Retinal pigment epithelial cell (primary cell): Measurements from ENCODE around the gene GABRG3.

Source experiments
- DNase-seq: peaks from one replicate; pipeline ENCODE4 v3.0.0-alpha.2; 2010; ENCODE audit warnings: low read depth
- H3K4me3 ChIP-seq: 2 replicates; pipeline ENCODE4 v1.5.1; 2011; ENCODE audit warnings: mild to moderate bottlenecking, low read length, control low read depth, moderate library complexity
- CTCF ChIP-seq: conservative IDR thresholded peaks from 2 replicates; pipeline ENCODE4 v1.5.1; 2011; ENCODE audit warnings: low read depth, low read length, control low read depth, inconsistent platforms

GABRG3 gene

DNA sequence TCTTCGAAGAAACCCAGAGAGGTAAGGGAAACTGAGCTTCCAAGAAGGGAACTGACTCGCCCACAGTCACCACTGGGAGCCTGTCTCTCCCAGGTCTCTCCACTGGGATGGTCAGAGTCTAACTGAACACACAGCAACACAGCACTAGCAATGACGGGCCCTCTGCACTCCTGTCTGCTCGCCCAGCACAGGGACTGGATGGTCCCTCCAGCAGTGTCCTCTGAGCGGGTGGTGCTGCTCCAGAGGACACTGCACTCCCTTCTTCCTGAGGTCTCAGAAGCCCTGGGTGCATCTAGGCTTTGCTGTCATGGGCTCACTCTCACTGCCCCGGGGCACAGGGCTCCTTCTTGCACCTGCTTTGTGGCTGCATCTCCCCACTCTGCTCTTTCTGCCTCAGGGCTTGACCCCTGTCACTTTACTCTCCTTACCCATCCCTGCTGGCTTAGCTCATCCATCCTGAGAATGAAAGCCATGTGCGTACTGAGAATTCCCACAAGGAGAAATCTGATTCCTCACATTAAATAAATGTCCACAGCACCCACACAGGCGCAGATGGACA is 356.6 kb downstream of the GABRG3 start:
- TF ChIP-seq CTCF: no peak
- no peak for DNase-seq

DNA sequence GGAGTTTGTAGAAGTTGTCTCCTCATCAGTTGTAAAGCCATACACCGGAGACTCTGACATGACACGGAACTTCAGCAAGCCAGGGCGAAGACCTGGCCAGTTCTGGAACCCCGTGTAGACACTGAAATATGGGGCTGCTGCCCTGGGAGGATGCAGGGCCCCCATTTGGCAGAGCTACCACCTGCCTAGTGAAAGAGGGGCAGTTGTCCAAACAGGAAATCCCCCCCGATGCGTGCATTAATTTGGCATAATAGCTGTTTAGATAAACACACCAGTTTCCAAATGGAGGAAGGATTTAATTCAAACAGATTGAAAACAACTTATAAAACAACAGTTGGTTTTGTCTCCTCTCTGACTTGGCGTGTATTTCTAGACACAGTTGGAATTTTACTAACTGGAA is 357.2 kb downstream of the GABRG3 start:
- TF ChIP-seq CTCF: no peak
- H3K4me3 ChIP-seq: no peak overlapping the region
- no peak for DNase-seq

More for the DNA sequence above, 356.6 kb downstream of the GABRG3 start:
- no peak overlapping the region for H3K4me3 ChIP-seq

DNA sequence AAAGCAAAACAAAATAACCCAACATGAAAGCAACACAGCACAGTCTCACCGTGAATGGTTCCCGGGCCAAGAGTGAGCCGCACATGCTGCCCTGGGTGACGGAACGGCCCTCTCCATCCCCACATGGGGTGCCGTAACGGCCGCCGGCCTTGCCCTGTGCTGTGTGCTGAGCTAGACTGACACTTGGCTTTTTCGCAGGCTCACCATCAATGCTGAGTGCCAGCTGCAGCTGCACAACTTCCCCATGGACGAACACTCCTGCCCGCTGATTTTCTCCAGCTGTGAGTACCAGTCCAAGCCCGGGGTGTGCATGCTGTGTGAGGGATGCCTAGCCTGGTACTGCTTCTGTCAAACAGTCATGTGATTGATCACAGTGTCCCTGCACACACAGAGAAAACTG is 357.6 kb downstream of the GABRG3 start:
- H3K4me3 ChIP-seq: no peak overlapping the region
- DNase-seq: no peak
- no peak for TF ChIP-seq CTCF

- no peak for TF ChIP-seq CTCF
- DNase-seq: no peak
- H3K4me3 ChIP-seq: no peak overlapping the region
These were observed 359.3 kb downstream of the GABRG3 start for GRCh38 chr15:27330326-27330725.

DNA sequence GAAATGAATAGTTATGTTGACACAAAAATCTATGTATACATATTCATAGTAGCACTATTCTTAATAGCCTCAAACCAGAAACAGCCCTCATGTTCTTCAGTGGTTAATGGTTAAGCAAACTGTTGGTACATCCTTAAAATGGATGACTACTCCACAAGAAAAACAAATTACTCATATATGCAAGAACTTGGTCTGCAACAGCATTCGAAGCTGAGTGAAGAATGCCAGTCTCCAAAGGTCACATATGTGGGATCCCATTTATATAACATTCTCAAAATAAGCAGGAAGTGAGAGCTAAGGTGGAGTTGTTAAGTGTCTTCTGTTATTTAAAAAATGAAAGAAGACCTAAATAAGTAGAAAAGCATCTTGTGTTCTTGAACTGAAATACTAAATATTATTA is 365.7 kb downstream of the GABRG3 start:
- DNase-seq: no peak

DNA sequence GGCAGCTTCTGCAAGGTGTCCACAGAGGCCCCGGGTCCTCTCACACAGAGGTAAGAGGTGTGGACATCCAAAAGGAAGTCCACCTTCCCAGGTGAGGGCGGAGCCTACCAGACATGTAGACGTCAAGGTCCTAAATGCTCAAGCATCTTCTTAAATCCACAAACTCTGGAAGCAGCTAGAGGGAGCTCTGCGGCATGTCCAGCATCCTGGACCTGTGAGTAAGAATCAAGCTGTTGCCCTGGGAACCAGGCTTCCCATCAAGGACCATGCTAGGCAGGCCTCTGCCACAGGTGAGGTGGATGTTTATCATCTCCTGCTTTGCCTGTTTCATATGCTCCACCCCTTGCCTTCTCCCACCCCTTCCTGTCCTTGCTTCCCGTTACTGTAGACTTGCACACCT is 368.2 kb downstream of the GABRG3 start:
- no peak for DNase-seq
- no peak overlapping the region for H3K4me3 ChIP-seq
- no peak for TF ChIP-seq CTCF

More for the DNA sequence above, 365.7 kb downstream of the GABRG3 start:
- no peak overlapping the region for H3K4me3 ChIP-seq
- no peak for TF ChIP-seq CTCF

GRCh38 chr15:27341780-27342343 is 370.9 kb downstream of the GABRG3 start:
- DNase-seq: no peak
- no peak for TF ChIP-seq CTCF

More at GRCh38 chr15:27341780-27342343, 370.9 kb downstream of the GABRG3 start:
- no peak overlapping the region for H3K4me3 ChIP-seq
